HEK293 (cell line): ENCODE results near the gene MX1.

Source experiments
- CTCF ChIA-PET: fragments of 350-600 bp; formaldehyde crosslinking; extraction: SDS; loops from one replicate; lab custom pipeline; 2021; ENCODE audit warnings: antibody characterized with exemption; lab: Yijun Ruan, JAX
- POLR2A ChIA-PET: fragments of 300-600 bp; formaldehyde crosslinking; extraction: SDS; loops from one replicate; lab custom pipeline; 2020; ENCODE audit warnings: antibody characterized with exemption, inconsistent platforms; lab: Yijun Ruan, JAX
- H3K27ac ChIP-seq: fragments of 200-500 bp; sonication (Bioruptor generic); 2 replicates; pipeline ENCODE4 v1.5.1; 2014; ENCODE audit warnings: low read depth, low read length, control low read depth, inconsistent platforms; ENCODE audit errors: extremely low read depth
- H3K36me3 ChIP-seq, 2 experiments: fragments of 200-500 bp in 1 of 2; sonication (Bioruptor generic) in 1 of 2; 1 replicate in 1 of 2; 2 replicates in 1 of 2; pipeline ENCODE4 v1.5.1; 2014 to 2017; ENCODE audit warnings: inconsistent platforms in 2 of 2, low read length in 2 of 2; ENCODE audit not compliant: control insufficient read depth in 2 of 2, insufficient read depth in 1 of 2
- H3K4me1 ChIP-seq: fragments of 200-500 bp; sonication (Bioruptor generic); 2 replicates; pipeline ENCODE4 v1.5.1; 2014; ENCODE audit warnings: mild to moderate bottlenecking, low read length, inconsistent platforms; ENCODE audit not compliant: control insufficient read depth, insufficient read depth
- H3K4me3 ChIP-seq: 2 replicates; pipeline ENCODE4 v1.5.1; 2011; ENCODE audit warnings: low read depth, mild to moderate bottlenecking, control low read depth, low read length, moderate library complexity
- H3K9me3 ChIP-seq: fragments of 200-500 bp; sonication (Bioruptor generic); 2 replicates; pipeline ENCODE4 v1.5.1; 2014; ENCODE audit warnings: low read depth, low read length, inconsistent platforms; ENCODE audit not compliant: control insufficient read depth, insufficient read depth
- EGR2 ChIP-seq: fragments of 450-650 bp; formaldehyde crosslinking; IDR thresholded peaks from 2 replicates; pipeline ENCODE4 v1.5.1; 2016; ENCODE audit warnings: low read depth, missing biosample characterization, missing genetic modification characterization
- FEZF1 ChIP-seq: fragments of 450-650 bp; formaldehyde crosslinking; IDR thresholded peaks from 2 replicates; pipeline ENCODE4 v1.5.1; 2016; ENCODE audit warnings: missing biosample characterization, missing genetic modification characterization
- HOXD13 ChIP-seq: sonication (generic); formaldehyde crosslinking; IDR thresholded peaks from 2 replicates; pipeline ENCODE4 v1.8.0; 2022; ENCODE audit warnings: missing genetic modification reagents, borderline replicate concordance
- KLF8 ChIP-seq: fragments of 450-650 bp; formaldehyde crosslinking; IDR thresholded peaks from 2 replicates; pipeline ENCODE4 v1.5.1; 2016; ENCODE audit warnings: missing biosample characterization, missing genetic modification characterization
- KLF9 ChIP-seq: fragments of 450-650 bp; formaldehyde crosslinking; IDR thresholded peaks from 2 replicates; pipeline ENCODE4 v1.5.1; 2016; ENCODE audit warnings: missing biosample characterization, missing genetic modification characterization, low read depth
- PRDM4 ChIP-seq: fragments of 450-650 bp; formaldehyde crosslinking; IDR thresholded peaks from 2 replicates; pipeline ENCODE4 v1.5.1; 2017; ENCODE audit warnings: missing biosample characterization, missing genetic modification characterization
- SETDB1 ChIP-seq: IDR thresholded peaks from one replicate; pipeline ENCODE4 v1.6.1; 2017; ENCODE audit warnings: mild to moderate bottlenecking, low read length, moderate library complexity, mixed read lengths; ENCODE audit not compliant: insufficient read length
- ZBTB49 ChIP-seq: fragments of 450-650 bp; formaldehyde crosslinking; IDR thresholded peaks from 2 replicates; pipeline ENCODE4 v1.5.1; 2016; ENCODE audit warnings: missing biosample characterization, missing genetic modification characterization, low read depth
- ZNF112 ChIP-seq: fragments of 450-650 bp; formaldehyde crosslinking; IDR thresholded peaks from 2 replicates; pipeline ENCODE4 v1.5.0; 2017; ENCODE audit warnings: missing biosample characterization, missing genetic modification characterization
- ZNF140 ChIP-seq: fragments of 450-650 bp; formaldehyde crosslinking; IDR thresholded peaks from 2 replicates; pipeline ENCODE4 v1.5.1; 2016; ENCODE audit warnings: missing biosample characterization, missing genetic modification characterization
- ZNF174 ChIP-seq: fragments of 450-650 bp; formaldehyde crosslinking; IDR thresholded peaks from 2 replicates; pipeline ENCODE4 v1.5.0; 2017; ENCODE audit warnings: missing biosample characterization, mild to moderate bottlenecking, missing genetic modification characterization
- ZNF24 ChIP-seq: fragments of 450-650 bp; formaldehyde crosslinking; IDR thresholded peaks from 2 replicates; pipeline ENCODE4 v1.5.1; 2016; ENCODE audit warnings: missing biosample characterization, missing genetic modification characterization
- ZNF266 ChIP-seq: fragments of 450-650 bp; formaldehyde crosslinking; IDR thresholded peaks from 2 replicates; pipeline ENCODE4 v1.5.1; 2016; ENCODE audit warnings: missing biosample characterization, missing genetic modification characterization, low read depth
- ZNF416 ChIP-seq: fragments of 450-650 bp; formaldehyde crosslinking; IDR thresholded peaks from 2 replicates; pipeline ENCODE4 v1.5.1; 2016; ENCODE audit warnings: missing biosample characterization, missing genetic modification characterization
- ZNF423 ChIP-seq: fragments of 450-650 bp; formaldehyde crosslinking; IDR thresholded peaks from 2 replicates; pipeline ENCODE4 v1.5.1; 2016; ENCODE audit warnings: missing biosample characterization, missing genetic modification characterization
- ZNF544 ChIP-seq: fragments of 450-650 bp; formaldehyde crosslinking; IDR thresholded peaks from 2 replicates; pipeline ENCODE4 v1.5.0; 2017; ENCODE audit warnings: missing biosample characterization, missing genetic modification characterization
- ZNF555 ChIP-seq: fragments of 450-650 bp; formaldehyde crosslinking; conservative IDR thresholded peaks from 2 replicates; pipeline ENCODE4 v1.5.1; 2017; ENCODE audit warnings: missing biosample characterization, mild to moderate bottlenecking, missing genetic modification characterization, inconsistent platforms
- ZNF571 ChIP-seq: fragments of 450-650 bp; formaldehyde crosslinking; IDR thresholded peaks from 2 replicates; pipeline ENCODE4 v1.5.0; 2017; ENCODE audit warnings: missing biosample characterization, missing genetic modification characterization
- ZNF626 ChIP-seq: fragments of 450-650 bp; sonication (Bioruptor Pico); formaldehyde crosslinking; IDR thresholded peaks from 2 replicates; pipeline ENCODE4 v1.5.1; 2018; ENCODE audit warnings: missing biosample characterization, missing genetic modification characterization, inconsistent platforms
- ZNF645 ChIP-seq: fragments of 450-650 bp; formaldehyde crosslinking; IDR thresholded peaks from 2 replicates; pipeline ENCODE4; 2016; ENCODE audit warnings: missing biosample characterization, missing genetic modification characterization
- ZNF654 ChIP-seq: fragments of 450-650 bp; formaldehyde crosslinking; IDR thresholded peaks from 2 replicates; pipeline ENCODE4 v1.5.1; 2016; ENCODE audit warnings: low read depth, missing biosample characterization, missing genetic modification characterization
- ZNF660 ChIP-seq: fragments of 450-650 bp; IDR thresholded peaks from 2 replicates; pipeline ENCODE4 v1.5.1; 2018; ENCODE audit warnings: missing biosample characterization, mild to moderate bottlenecking, missing genetic modification characterization
- ZNF670 ChIP-seq: fragments of 450-650 bp; formaldehyde crosslinking; IDR thresholded peaks from 2 replicates; pipeline ENCODE4 v1.5.1; 2016; ENCODE audit warnings: missing biosample characterization, missing genetic modification characterization, low read depth
- ZNF707 ChIP-seq: fragments of 450-650 bp; formaldehyde crosslinking; IDR thresholded peaks from 2 replicates; pipeline ENCODE4 v1.5.1; 2016; ENCODE audit warnings: missing biosample characterization, missing genetic modification characterization
- TF ChIP-seq, protein P1 (sequence below): fragments of 450-650 bp; formaldehyde crosslinking; conservative IDR thresholded peaks from 2 replicates; pipeline ENCODE4 v1.5.1; 2016; ENCODE audit warnings: low read depth, missing biosample characterization, missing genetic modification characterization
- TF ChIP-seq, protein P2 (sequence below): sonication (generic); formaldehyde crosslinking; IDR thresholded peaks from 2 replicates; pipeline ENCODE4 v1.8.1; 2022; ENCODE audit warnings: mild to moderate bottlenecking, moderate library complexity, missing genetic modification reagents

The MX1 gene

GRCh38 chr21:41438425-41439113 is 12.5 kb downstream of the MX1 start:
- Histone ChIP-seq H3K36me3 (peaks cover 0 to 6% of the 10 kb centered on the region in 2 experiments; a peak in 1 of 3 replicates), H3K4me1 (no peaks in the 10 kb centered on the region), H3K9me3 (no peaks in the 10 kb centered on the region), H3K27ac (no peak overlapping the region), H3K4me3 (no peak overlapping the region)
- CTCF ChIA-PET, result no interaction called here
- POLR2A ChIA-PET, result no interaction called here
- TF ChIP-seq EGR2 (tag by site-specific recombination) (no peak), KLF8 (tag by site-specific recombination) (no peak), ZNF416 (tag by site-specific recombination) (no peak), ZNF140 (tag by site-specific recombination) (no peak), ZNF112 (no peak), ZNF654 (tag by site-specific recombination) (no peak), FEZF1 (no peak), ZNF174 (tag by site-specific recombination) (no peak), ZNF266 (no peak), ZBTB49 (tag by site-specific recombination) (no peak), ZNF24 (tag by site-specific recombination) (no peak), ZNF707 (tag by site-specific recombination) (no peak), ZNF626 (tag by site-specific recombination) (no peak), HOXD13 (CRISPR knock-in tag) (no peak)

DNA sequence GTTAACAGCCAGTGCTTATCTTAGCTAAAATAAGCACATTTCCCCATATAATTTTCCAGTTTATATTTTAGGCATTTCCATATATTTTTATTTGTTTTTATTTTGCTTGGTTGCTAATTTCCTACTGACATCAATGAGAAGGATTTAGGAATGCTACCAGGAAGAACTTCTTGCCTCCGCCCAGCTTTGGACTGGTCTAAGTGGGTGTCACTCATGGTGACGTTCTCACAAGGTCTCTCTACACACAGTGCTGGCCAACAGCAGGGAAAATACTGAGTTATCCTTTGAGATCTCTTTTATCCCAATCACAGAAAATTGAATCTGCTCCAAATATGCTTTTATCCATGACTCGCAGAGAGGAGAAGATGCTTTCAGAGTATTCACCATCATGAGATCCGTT is 13.2 kb downstream of the MX1 start:
- H3K27ac ChIP-seq, result no peak overlapping the region
- H3K36me3 ChIP-seq, result peaks cover 0 to 6% of the 10 kb centered on the region in 2 experiments; a peak in 1 of 3 replicates
- no peaks in the 10 kb centered on the region for H3K9me3 ChIP-seq
- CTCF ChIA-PET, result no interaction called here
- H3K4me1 ChIP-seq, result no peaks in the 10 kb centered on the region
- POLR2A ChIA-PET, result no interaction called here
- H3K4me3 ChIP-seq, result no peak overlapping the region
- TF ChIP-seq SETDB1, result no peak
- no peak for TF ChIP-seq ZNF707 (tag by site-specific recombination)
- TF ChIP-seq KLF9 (tag by site-specific recombination), result no peak
- TF ChIP-seq ZNF660 (tag by site-specific recombination), result no peak
- TF ChIP-seq, protein P1, sequence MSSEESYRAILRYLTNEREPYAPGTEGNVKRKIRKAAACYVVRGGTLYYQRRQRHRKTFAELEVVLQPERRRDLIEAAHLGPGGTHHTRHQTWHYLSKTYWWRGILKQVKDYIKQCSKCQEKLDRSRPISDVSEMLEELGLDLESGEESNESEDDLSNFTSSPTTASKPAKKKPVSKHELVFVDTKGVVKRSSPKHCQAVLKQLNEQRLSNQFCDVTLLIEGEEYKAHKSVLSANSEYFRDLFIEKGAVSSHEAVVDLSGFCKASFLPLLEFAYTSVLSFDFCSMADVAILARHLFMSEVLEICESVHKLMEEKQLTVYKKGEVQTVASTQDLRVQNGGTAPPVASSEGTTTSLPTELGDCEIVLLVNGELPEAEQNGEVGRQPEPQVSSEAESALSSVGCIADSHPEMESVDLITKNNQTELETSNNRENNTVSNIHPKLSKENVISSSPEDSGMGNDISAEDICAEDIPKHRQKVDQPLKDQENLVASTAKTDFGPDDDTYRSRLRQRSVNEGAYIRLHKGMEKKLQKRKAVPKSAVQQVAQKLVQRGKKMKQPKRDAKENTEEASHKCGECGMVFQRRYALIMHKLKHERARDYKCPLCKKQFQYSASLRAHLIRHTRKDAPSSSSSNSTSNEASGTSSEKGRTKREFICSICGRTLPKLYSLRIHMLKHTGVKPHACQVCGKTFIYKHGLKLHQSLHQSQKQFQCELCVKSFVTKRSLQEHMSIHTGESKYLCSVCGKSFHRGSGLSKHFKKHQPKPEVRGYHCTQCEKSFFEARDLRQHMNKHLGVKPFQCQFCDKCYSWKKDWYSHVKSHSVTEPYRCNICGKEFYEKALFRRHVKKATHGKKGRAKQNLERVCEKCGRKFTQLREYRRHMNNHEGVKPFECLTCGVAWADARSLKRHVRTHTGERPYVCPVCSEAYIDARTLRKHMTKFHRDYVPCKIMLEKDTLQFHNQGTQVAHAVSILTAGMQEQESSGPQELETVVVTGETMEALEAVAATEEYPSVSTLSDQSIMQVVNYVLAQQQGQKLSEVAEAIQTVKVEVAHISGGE (tag by site-specific recombination), result no peak
- no peak for TF ChIP-seq ZNF555 (tag by site-specific recombination)
- no peak for TF ChIP-seq ZNF571
- TF ChIP-seq, protein P2, sequence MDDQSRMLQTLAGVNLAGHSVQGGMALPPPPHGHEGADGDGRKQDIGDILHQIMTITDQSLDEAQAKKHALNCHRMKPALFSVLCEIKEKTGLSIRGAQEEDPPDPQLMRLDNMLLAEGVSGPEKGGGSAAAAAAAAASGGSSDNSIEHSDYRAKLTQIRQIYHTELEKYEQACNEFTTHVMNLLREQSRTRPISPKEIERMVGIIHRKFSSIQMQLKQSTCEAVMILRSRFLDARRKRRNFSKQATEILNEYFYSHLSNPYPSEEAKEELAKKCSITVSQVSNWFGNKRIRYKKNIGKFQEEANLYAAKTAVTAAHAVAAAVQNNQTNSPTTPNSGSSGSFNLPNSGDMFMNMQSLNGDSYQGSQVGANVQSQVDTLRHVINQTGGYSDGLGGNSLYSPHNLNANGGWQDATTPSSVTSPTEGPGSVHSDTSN (CRISPR knock-in tag), result no peak
- no peak for TF ChIP-seq ZNF670 (tag by site-specific recombination)
- TF ChIP-seq ZNF645 (tag by site-specific recombination), result no peak
- no peak for TF ChIP-seq PRDM4 (tag by site-specific recombination)
- no peak for TF ChIP-seq HOXD13 (CRISPR knock-in tag)
- no peak for TF ChIP-seq ZNF544
- TF ChIP-seq ZNF423 (tag by site-specific recombination), result no peak
